Esophagus squamous epithelium (tissue), 5 donors: ENCODE results near the gene RIN3. TPM values are rescaled to one million over a fixed set of nuclear protein-coding genes. Genes with fewer than 3 reads are reported as not detected.

Experiments used
- DNase-seq: peaks from one replicate; lab custom pipeline; 2025; lab: John Stamatoyannopoulos, UW
- H3K27ac ChIP-seq, 4 donors: fragments of 200-600 bp; sonication (generic); one replicate each; pipeline ENCODE4 v1.5.1; 2016 to 2019; ENCODE audit warnings: mild to moderate bottlenecking in 1 of 4
- H3K27me3 ChIP-seq, 4 donors: fragments of 200-600 bp; sonication (generic); 1 replicate in 3 of 4; 2 replicates in 1 of 4; pipeline versions ENCODE4 v1.5.1 to v1.6.0; 2017 to 2021; ENCODE audit warnings: antibody characterized with exemption in 1 of 4
- H3K36me3 ChIP-seq, 3 donors: fragments of 200-600 bp; sonication (generic); one replicate each; pipeline ENCODE4 v1.5.1; 2016 to 2019
- H3K4me1 ChIP-seq, 3 donors: fragments of 200-600 bp; sonication (generic); one replicate each; pipeline ENCODE4 v1.5.1; 2017 to 2019
- H3K4me3 ChIP-seq, 4 donors: fragments of 200-600 bp; sonication (generic); 1 replicate in 3 of 4; 2 replicates in 1 of 4; pipeline ENCODE4 v1.5.1; 2016 to 2019; ENCODE audit warnings: mild to moderate bottlenecking in 2 of 4, moderate library complexity in 1 of 4
- H3K9me3 ChIP-seq, 3 donors: fragments of 200-600 bp; sonication (generic); one replicate each; pipeline ENCODE4 v1.5.1; 2016 to 2019
- POLR2A ChIP-seq, 4 donors: fragments of 450-650 bp; IDR thresholded peaks; one replicate each; pipeline ENCODE4 v1.6.1; 2017; ENCODE audit warnings: antibody characterized with exemption in 4 of 4, mild to moderate bottlenecking in 4 of 4, moderate library complexity in 3 of 4
- WGBS, 2 donors: methylation state at CpG; one replicate each; pipeline ENCODE4 v1.1.5; 2018; 5-methylcytosine and 5-hydroxymethylcytosine counted together
- intact Hi-C: fragments of 100-400 bp; cut with DNase I; formaldehyde crosslinking; loops from one replicate; pipeline ENCODE4 v1.15.0; 2022
- total RNA-seq, 4 donors: library from RNA; depleted of rRNA; stranded (reverse); fragments of >200 nt; gene quantifications; one replicate each; pipeline ENCODE4 v1.1.0, GENCODE V29; 2016
- TF ChIP-seq, protein P1 (sequence below), 6 experiments: fragments of 450-650 bp in 4 of 6; fragments of 200-600 bp in 2 of 6; sonication (generic) in 2 of 6; IDR thresholded peaks; one replicate each; pipeline ENCODE4 v1.5.1; 2016 to 2019; ENCODE audit warnings: antibody characterized with exemption in 6 of 6, mild to moderate bottlenecking in 4 of 6, moderate library complexity in 4 of 6
- donor health status: DM: yes; HTN: yes; CAD: no.

The RIN3 gene
- total RNA-seq, 4 donors from 2014 or later: 1.9 to 9.7 (median 4.4) TPM

- peaks cover 0 to 26% (median 0%) of the 10 kb centered on the region in 3 donors for H3K36me3 ChIP-seq
- H3K4me1 ChIP-seq: peaks cover 0 to 36% (median 4%) of the 10 kb centered on the region in 3 donors
- TF ChIP-seq, protein P1, sequence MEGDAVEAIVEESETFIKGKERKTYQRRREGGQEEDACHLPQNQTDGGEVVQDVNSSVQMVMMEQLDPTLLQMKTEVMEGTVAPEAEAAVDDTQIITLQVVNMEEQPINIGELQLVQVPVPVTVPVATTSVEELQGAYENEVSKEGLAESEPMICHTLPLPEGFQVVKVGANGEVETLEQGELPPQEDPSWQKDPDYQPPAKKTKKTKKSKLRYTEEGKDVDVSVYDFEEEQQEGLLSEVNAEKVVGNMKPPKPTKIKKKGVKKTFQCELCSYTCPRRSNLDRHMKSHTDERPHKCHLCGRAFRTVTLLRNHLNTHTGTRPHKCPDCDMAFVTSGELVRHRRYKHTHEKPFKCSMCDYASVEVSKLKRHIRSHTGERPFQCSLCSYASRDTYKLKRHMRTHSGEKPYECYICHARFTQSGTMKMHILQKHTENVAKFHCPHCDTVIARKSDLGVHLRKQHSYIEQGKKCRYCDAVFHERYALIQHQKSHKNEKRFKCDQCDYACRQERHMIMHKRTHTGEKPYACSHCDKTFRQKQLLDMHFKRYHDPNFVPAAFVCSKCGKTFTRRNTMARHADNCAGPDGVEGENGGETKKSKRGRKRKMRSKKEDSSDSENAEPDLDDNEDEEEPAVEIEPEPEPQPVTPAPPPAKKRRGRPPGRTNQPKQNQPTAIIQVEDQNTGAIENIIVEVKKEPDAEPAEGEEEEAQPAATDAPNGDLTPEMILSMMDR (IDR thresholded peaks at IDR 0.05): no peak
- TF ChIP-seq POLR2A (IDR thresholded peaks at IDR 0.05): no peak
- no peak for DNase-seq
- no peaks in the 10 kb centered on the region for H3K9me3 ChIP-seq
- peak overlapping the region in 2 of 4 donors; percentile 21 to 39 for H3K4me3 ChIP-seq
- intact Hi-C loops: no loop called here
- 83 to 84% methylated on average over 7 of the region's 8 CpGs for WGBS, 2 donors
- H3K27me3 ChIP-seq: no peaks in the 10 kb centered on the region
- H3K27ac ChIP-seq: peak overlapping the region in 3 of 4 donors; percentile 70 to 73 (median 72)
Observed at GRCh38 chr14:92656306-92657081, 142.9 kb downstream of the RIN3 start.

- TF ChIP-seq, protein P1 (IDR thresholded peaks at IDR 0.05): no peak
- TF ChIP-seq POLR2A (IDR thresholded peaks at IDR 0.05): peak in 1 of 4 donors; percentile 36
- Histone ChIP-seq H3K4me1 (peaks cover 0 to 36% (median 4%) of the 10 kb centered on the region in 3 donors), H3K27ac (peak overlapping the region in 3 of 4 donors; percentile 70 to 73 (median 72)), H3K27me3 (no peaks in the 10 kb centered on the region), H3K36me3 (peaks cover 0 to 35% (median 0%) of the 10 kb centered on the region in 3 donors), H3K4me3 (no peak overlapping the region), H3K9me3 (no peaks in the 10 kb centered on the region)
- no peak for DNase-seq
- 60 to 74% methylated on average over 10 of the region's 13 CpGs for WGBS, 2 donors
- intact Hi-C loops: no loop called here
Observed at GRCh38 chr14:92657457-92658142, 144.0 kb downstream of the RIN3 start.

DNA sequence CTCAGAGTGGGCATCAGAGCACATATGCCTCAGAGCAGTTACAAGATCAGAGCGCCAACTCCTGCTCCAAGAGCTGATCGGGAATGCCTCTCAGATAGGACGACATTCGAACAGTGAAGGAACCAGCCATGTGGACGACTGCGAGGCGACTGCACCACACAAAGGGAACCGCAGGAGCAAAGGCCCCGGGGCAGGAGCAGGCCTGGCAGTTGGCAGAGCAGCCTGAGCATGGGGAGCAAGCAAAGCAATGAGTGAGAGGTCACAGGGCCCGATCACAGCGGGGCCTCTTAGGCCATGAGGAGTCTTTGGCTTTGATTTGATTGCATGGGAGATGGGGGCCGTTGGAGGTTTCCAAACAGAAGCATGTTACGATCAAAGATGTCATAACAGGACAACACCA is 144.6 kb downstream of the RIN3 start:
- H3K4me3 ChIP-seq: no peak overlapping the region
- peaks cover 0 to 36% (median 4%) of the 10 kb centered on the region in 3 donors for H3K4me1 ChIP-seq
- no peaks in the 10 kb centered on the region for H3K9me3 ChIP-seq
- H3K27ac ChIP-seq: peak overlapping the region in 3 of 4 donors; percentile 68 to 73 (median 70)
- WGBS, 2 donors: 78 to 83% methylated on average over 4 to 10 of the region's 13 CpGs
- intact Hi-C loops: no loop called here
- DNase-seq: no peak
- H3K36me3 ChIP-seq: peaks cover 0 to 35% (median 0%) of the 10 kb centered on the region in 3 donors
- no peaks in the 10 kb centered on the region for H3K27me3 ChIP-seq
- TF ChIP-seq, protein P1 (IDR thresholded peaks at IDR 0.05): no peak
- no peak for TF ChIP-seq POLR2A (IDR thresholded peaks at IDR 0.05)

GRCh38 chr14:92658684-92659083 is 145.1 kb downstream of the RIN3 start:
- intact Hi-C loops: no loop called here
- Histone ChIP-seq H3K4me3 (no peak overlapping the region), H3K27ac (peak overlapping the region in 3 of 4 donors; percentile 68 to 87 (median 70)), H3K27me3 (no peaks in the 10 kb centered on the region), H3K4me1 (peaks cover 0 to 36% (median 4%) of the 10 kb centered on the region in 3 donors), H3K9me3 (no peaks in the 10 kb centered on the region), H3K36me3 (peaks cover 0 to 40% (median 0%) of the 10 kb centered on the region in 3 donors)
- TF ChIP-seq, protein P1 (IDR thresholded peaks at IDR 0.05): no peak
- no peak for TF ChIP-seq POLR2A (IDR thresholded peaks at IDR 0.05)
- no peak for DNase-seq
